SHP77 treated with DMSO at 0.1 percent for 48 hours (cell line): ENCODE data around the gene ZNF91.
"Not testable (repeated sequence)": the region's sequence is repeated elsewhere in the genome, so short reads cannot be mapped to it uniquely, and the experiment has no call there.

Experiments used
- DNase-seq: peaks from one replicate; lab custom pipeline; 2025; lab: John Stamatoyannopoulos, UW

Gene ZNF91

DNA sequence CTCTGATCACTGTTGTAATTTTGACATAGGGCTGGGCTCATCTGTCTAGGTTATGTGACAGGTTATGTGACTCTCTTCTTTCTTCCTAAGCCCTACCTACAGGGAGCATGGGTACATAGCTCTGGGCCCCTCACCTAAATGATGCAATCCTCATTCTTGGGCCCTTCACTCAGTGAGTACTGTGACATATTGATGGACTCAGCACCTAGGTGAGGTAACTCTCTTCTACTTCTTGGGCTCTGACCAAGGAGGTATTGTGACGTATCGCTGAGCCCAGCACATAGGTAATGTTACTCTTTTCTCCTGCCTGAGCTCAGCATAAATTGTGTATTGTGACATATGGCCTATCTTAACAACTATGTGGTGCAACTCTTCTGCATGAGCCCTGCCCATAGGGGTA, 76.3 kb downstream of the ZNF91 start:
- DNase-seq, result not testable (repeated sequence)

DNA sequence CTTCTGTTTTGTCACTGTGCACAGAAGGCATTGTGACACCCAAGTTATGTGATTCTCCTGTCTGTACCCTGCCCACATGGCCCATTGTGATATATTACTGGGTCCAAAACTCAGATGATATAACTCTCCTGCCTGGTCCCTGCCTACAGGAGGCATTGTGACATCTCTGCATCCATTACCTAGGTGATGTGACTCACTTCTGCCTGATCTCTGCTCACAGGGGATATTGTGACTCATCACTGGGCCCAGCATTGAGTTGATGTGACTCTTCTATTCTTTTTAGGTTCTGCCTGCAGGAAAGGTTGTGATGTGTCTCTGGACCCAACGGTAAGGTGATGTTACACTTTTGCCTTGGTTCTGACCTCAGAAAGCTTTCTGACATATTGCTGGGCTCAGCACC, 77.1 kb downstream of the ZNF91 start:
- no peak for DNase-seq

DNA sequence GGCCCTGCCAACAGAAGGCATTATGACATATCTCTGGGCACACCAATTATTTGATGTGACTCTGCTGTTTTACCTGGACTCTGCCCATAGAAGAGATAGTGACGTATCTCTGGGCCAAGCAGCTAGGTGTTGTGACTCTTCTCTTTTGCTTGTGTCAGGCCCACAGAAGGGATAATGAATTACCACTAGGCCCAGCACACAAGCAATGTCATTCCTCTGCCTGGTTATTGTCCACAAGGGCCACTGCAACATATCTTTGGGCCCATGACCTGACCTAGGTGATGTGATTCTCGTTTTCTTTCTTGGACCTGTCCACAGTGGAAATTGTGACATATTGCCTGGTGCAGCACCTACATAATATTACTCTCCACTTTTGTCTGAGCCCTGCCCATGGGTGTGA, 80.0 kb downstream of the ZNF91 start:
- no peak for DNase-seq

DNA sequence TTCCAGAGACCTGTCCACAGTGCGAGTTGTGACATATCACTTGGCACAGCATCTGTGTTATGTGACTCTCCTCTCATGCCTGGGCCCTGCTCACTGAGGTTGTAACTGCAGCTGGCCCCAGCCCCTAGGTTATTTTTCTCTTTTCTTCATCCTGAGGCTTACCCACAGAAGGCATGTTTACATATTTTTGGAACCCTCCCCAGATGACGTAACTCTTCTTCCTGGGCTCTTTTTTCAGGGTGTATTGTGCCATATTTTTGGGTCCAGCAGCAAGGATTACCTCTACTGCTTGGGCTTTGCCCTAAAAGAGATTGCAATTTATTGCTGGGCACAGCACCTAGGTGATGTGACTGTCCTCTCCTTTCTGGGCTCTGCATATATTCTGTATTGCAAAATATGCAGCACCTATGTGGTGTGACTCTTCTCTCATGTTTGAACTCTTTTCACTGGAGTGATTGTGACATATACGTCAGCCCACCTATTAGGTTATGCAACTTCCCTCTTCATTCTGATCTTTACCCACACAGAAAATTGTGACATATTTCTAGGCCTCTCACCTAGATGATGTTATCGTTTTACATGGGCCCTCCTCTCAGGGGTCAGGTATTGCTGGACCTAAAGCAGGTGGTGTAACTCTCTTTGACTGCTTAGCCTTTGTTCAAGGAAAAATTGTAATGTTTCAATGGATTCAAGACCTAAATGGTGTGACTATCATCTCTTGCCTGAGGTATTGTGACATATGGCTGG, 80.6 kb downstream of the ZNF91 start:
- DNase-seq, result no peak

DNA sequence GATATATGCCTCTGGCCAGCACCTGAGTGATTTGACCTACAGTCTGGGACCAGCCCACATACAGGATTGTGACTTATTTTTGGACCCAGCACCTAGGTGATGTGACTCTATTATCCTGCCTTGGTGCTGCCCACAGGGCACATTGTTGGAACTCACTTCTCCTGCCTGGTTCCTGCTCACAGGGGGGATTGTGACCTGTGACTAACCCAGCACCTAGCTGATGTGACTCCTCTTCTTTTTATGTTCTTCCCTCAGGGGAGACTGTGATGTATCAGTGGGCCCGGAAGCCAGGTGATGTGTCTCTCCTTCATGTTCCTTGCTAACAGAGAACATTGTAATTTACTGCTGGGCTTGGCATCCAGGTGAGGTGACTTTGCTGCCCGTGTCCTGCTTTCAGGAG, 82.1 kb downstream of the ZNF91 start:
- no peak for DNase-seq

DNA sequence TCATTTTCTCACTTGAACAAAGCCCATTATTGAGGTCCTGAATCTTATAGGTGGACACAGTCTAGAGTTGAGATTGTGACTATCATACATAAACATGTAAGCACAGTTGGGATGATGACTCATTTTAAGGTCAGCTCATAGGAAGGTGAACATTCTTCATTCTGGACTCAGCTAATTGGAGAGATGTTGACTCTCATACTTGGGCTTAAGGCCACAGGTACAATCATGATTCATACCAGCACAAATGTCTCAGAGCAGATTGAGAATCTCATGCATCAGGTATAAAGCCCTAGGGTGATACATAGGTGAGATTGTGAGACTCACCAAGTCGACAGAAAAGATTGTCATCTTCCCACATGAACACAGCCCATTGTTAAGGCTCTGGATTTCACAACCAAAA, 82.8 kb downstream of the ZNF91 start:
- DNase-seq, result no peak

DNA sequence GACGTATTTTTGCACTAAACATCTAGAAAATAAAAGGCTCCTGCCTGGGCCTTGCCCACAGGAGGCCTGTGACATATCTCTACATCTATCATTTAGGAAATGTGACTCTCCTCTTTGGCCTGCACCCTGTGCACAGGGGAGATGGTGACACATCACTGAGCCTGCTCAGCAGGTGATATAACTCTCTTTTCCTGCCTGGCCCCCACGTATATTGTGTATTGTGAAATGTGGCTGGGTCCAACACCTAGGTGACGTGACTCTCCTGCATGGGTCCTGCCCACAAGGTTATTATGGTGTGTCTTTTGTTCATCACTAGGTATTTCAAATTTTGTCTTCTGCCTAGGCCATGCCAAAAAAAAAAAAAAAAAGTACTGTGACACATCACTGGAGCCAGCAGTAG, 83.7 kb downstream of the ZNF91 start:
- DNase-seq, result no peak

DNA sequence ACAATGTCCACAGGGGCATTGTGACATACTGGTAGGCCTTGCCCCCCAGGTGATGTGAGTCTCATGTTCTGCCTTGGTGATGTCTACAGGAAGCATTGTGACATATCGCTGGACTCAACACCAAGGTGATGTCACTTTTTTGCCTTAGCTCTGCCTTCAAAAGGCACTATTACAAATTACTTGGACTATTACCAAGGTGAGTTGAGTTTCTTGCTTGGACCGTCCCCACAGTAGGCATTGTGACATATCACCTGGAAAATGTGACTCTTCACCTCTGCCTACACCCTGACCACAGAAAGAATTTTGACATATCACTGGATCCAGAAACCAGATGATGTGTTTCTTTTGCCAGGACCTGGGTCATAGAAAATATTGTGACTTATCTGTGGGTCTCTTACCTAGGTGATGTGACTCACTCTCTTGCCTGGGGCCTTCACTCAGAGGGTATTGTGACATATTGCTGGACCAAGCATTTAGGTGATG, 84.5 kb downstream of the ZNF91 start:
- no peak for DNase-seq

DNA sequence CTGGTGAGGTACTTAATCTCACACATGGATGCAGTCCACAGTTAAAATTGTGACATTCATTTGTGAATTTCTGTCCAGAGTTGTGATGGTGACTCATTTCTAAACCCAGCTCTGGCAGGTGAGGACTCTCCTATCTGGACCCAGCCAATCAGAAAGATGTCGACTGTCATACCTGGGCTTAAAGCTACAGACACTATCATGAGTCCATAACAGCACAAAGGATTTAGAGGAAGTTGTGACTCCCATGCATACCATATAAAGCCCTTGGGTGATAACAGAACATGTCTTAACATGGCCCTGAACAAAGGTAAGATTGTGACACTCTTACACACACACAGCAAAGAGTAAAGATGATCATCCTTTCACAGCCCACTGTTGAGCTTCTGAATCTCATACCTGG, 85.3 kb downstream of the ZNF91 start:
- DNase-seq, result no peak

DNA sequence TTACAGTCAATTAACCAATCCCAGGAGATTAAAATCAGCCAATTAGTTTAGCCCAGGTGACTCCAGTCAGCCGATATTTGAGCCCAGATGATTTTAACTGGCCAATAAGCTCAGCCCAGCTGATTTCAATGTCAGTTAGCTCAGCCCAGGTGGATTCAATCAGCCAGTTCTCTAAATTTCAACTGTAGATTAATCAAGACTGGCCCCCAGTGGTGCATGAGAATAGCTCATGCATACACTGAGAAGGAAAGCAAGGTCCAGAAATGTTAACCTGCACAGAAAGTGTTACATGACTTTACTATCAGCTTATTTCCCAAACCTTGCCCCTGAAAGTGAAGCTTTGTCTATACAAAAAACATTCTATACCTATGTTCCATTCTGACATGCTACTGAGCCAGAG, 89.7 kb downstream of the ZNF91 start:
- DNase-seq, result no peak

DNA sequence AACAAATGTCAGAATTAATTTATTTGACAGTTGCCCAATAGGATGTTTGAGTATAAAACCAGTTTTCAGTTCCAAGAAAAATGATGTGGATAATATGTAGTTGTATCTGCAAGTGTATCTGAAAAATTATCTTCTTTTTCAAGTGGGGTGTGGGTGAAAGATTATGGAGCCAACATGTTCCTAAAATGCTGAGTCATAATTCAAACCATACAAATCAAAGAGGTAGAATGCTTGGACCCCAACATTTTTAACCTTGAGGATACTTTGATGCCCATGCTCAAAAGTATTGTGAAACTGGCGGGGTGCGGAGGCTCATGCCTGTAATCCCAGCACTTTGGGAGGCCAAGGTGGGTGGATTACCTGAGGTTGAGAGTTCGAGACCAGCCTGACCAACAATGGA, 91.0 kb downstream of the ZNF91 start:
- DNase-seq, result no peak

DNA sequence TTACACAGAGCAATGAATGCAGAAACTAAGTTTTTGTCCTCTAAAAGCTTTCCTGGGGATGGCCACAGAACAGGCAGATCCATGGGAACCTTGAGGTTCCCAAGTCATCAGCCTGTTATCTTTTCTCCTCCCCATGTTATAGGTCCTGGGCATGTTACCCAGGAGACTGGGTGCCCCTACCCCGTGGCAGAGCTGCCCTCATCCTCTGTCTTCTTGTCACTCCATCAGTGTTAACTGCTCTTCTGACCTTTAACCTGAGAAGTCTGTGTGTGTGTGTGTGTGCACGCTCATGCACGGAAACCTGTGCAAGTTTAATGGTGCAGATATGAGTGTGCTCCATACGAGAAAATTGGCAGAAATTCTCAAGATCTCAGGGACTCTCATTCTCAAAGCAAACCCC, 101.1 kb downstream of the ZNF91 start:
- DNase-seq, result no peak

DNA sequence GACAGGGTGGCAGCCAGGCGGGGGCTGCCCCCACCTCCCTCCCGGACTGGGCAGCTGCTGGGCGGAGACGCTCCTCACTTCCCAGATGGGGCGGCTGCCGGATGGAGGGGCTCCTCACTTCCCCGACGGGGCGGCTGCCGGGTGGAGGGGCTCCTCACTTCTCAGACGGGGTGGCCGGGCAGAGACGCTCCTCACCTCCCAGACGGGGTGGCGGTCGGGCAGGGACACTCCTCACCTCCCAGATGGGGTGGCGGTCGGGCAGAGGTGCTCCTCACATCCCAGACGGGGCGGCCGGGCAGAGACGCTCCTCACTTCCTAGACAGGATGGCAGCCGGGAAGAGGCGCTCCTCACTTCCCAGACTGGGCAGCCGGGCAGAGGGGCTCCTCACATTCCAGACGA, 105.3 kb downstream of the ZNF91 start:
- DNase-seq, result not testable (repeated sequence)
